Motor neuron (in vitro differentiated cells): ENCODE data around the gene TRMT5. TPM values are rescaled to one million over a fixed set of nuclear protein-coding genes. Genes with fewer than 3 reads are reported as not detected.

Experiments
- ATAC-seq, 8 experiments: fragments of 200-7000 bp; cut with Tn5 transposase; replicated peaks in 6 of 8; 2 replicates each; pipeline ENCODE4 v1.8.0; 2021; ENCODE audit warnings: mild to moderate bottlenecking in 8 of 8, moderate library complexity in 8 of 8
- H3K27ac ChIP-seq, 2 donors: fragments of 250-450 bp; sonication (Bioruptor Pico); 2 replicates each; pipeline ENCODE4 v1.9.0; 2021; ENCODE audit warnings: antibody characterized with exemption in 2 of 2, mild to moderate bottlenecking in 2 of 2, moderate library complexity in 1 of 2
- H3K4me1 ChIP-seq, 2 donors: fragments of 250-450 bp; sonication (Bioruptor Pico); replicated peaks in 1 of 2; 2 replicates each; pipeline ENCODE4 v1.6.1; 2021; ENCODE audit warnings: antibody characterized with exemption in 2 of 2, mild to moderate bottlenecking in 2 of 2, moderate library complexity in 1 of 2
- H3K4me3 ChIP-seq, 5 donors: fragments of 250-450 bp; sonication (Bioruptor Pico); 2 replicates each; pipeline ENCODE4 v1.9.0; 2021; ENCODE audit warnings: antibody characterized with exemption in 5 of 5, mild to moderate bottlenecking in 5 of 5, moderate library complexity in 4 of 5
- WGBS, 10 experiments: fragments of 450-650 bp; shearing (Covaris generic); methylation state at CpG; one replicate each; pipeline ENCODE4 v1.0.0; 2022; 5-methylcytosine and 5-hydroxymethylcytosine counted together
- in situ Hi-C, 9 experiments: fragments of 400-800 bp; cut with MboI; loops; one replicate each; pipeline ENCODE4 v1.15.0; 2021; ENCODE audit warnings: low sequenced_read_pairs in 9 of 9, low pct_unique_long_range_greater_than_20kb in 2 of 9; ENCODE audit not compliant: unreplicated experiment in 9 of 9
- total RNA-seq, 8 experiments: library from RNA; unstranded; fragments of 300-600 nt; gene quantifications; 2 replicates each; pipeline versions ENCODE4 v1.2.3 to v1.2.4, GENCODE V29; 2022

The TRMT5 gene
- total RNA-seq, 8 experiments from 2014 or later: 7.9 to 21.2 (median 12.3) TPM

DNA sequence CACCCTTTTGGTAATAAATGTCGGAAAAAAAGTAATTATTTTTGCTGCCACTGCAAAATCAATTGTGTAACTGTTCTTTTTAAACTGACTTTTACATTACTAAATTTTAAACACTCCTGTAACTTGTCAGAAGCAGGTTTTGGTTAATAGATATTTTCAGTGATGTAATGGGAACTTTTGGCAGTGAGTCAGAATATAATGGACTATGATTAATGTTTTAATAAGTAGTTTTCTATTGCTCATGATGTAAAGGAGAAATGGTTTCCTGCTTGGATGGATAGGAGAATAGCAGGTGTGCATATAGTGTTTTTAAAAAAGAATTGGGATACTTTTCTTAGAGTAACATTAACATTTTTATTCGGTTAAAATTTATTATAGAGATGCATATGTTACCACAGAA lies 58.8 kb downstream of the TRMT5 start:
- Histone ChIP-seq H3K27ac (no peak overlapping the region), H3K4me1 (no peaks in the 10 kb centered on the region), H3K4me3 (no peak overlapping the region)
- in situ Hi-C loops: no loop called here
- ATAC-seq: no peak
- WGBS, 10 experiments: 42 to 100% (median 89%) methylated on average over 1 to 2 of the region's 2 CpGs

Other genes with a start within 250 kb of the TRMT5 start
- gene MNAT1, start 246.3 kb downstream of the TRMT5 start, total RNA-seq: 10 to 100 TPM; 37.0 to 69.2 (median 47.1) TPM
- 10 to 100 TPM in 7 of 8 experiments, 1 to 10 TPM in 1; 6.6 to 52.5 (median 23.1) TPM for gene SLC38A6, start 166 bp upstream of the TRMT5 start, total RNA-seq